ENCODE results near the gene SLC26A9.

SLC26A9 gene

DNA sequence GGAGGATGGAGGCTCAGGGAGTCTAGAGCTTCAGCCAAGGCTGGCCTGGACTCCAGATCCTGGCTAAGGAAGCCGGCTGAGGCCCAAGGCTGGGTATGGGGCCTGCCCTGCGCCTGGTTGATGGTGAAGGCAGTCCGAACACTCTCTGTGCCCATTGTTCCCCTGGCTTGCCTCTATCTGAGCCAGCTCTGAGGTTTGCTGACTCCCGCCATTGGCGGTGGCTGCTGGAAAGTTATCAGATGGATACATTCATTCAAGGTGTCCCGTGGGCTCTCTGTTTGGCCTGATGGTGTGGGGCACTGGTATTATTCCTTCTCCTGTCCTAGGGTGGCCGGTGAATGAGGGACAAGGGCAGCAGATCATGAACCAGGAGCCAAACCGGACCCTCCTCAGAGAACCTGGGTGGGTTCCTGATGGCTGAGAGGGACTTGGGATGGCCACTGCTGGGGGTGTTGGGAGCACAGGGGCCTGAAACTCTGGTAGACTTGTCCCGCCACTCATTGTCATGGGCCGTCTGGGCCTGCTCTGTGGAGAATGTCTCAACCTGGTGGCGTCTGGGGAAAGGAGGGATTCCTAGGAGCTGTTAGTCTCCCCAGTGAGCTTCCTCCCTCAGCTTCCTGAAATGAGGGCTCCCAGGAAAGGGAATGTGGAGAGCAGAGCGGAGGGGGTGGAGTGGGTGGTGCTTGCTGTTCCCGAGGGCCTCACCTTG lies 22.2 kb downstream of the SLC26A9 start:
- Histone ChIP-seq H3K36me3 (ENCODE audit: control insufficient read depth, insufficient read depth, low read length) (no peaks in the 10 kb centered on the region), H3K9me3 (ENCODE audit: control insufficient read depth, low read length) (no peaks in the 10 kb centered on the region), H3K27ac (ENCODE audit: insufficient read depth, low read depth, low read length, poor library complexity, severe bottlenecking) (no peak overlapping the region), H3K4me3 (ENCODE audit: insufficient read depth, low read depth, low read length) (no peak overlapping the region), H3K27me3 (ENCODE audit: control insufficient read depth, insufficient read depth, low read length, poor library complexity, severe bottlenecking) (no peaks in the 10 kb centered on the region), H3K4me1 (ENCODE audit: control insufficient read depth, insufficient read depth, low read length) (no peaks in the 10 kb centered on the region)
- WGBS, 2 experiments: 79 to 81% methylated on average over 13 of the region's 13 CpGs

DNA sequence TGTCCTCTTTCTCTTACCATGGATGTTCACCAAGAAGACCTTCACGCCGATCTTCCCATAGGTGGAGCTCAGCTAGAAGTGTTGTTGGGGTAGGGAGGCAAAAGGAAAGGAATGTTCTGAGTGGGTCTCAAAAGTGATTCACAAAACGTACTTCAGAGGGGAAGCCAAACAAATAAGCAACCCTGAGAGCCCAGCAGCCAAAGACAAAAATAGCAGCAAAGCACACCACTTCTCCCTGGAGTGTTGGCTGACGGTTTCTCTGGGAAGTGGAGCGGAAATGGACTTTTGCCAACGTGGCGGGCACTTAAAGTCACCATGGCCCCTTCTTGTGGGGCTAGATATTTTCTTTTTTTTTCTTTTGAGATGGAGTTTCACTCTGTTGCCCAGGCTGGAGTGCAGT lies 23.1 kb downstream of the SLC26A9 start:
- H3K4me3 ChIP-seq (ENCODE audit: insufficient read depth, low read depth, low read length): no peak overlapping the region
- H3K36me3 ChIP-seq (ENCODE audit: control insufficient read depth, insufficient read depth, low read length): no peaks in the 10 kb centered on the region

DNA sequence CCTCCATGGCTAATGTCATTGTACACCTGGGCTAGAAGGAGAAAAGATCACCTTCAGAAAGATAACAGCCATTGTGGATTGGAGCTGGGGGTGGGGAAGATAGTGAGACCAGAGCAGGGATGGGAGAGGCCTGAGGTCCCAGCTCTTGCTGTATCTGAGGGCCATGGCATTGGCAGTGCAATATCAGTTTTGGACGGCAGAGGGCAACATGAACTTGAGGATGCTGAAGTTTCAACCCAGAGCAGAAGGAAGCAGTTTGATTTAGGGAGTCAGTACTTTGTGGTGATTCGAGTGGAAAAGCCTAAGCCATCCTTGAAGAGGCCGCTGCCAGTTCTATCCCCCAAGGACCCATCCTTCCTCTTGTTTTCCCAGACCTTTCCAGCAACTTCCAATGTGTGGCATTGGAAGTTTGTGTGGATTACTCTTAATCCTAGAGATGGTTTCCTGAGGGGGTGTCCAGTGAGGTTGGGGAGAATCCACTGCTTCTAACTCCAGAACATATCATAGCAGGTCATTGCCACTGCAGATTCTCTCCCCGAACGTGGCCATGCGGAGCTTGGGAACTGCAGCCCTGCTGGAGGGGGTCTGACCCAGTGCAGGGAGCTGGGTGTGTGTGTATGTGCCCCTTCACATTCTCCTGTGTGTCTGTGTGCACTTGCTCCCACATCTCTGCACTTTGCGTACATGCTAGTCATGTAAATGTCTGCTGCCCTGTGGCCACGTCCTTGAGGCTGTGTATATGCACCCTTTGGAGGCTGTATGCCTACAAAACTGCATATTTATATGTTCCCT lies 24.1 kb downstream of the SLC26A9 start:
- Histone ChIP-seq H3K4me3 (ENCODE audit: insufficient read depth, low read depth, low read length) (no peak overlapping the region), H3K4me1 (ENCODE audit: control insufficient read depth, insufficient read depth, low read length) (no peaks in the 10 kb centered on the region), H3K36me3 (ENCODE audit: control insufficient read depth, insufficient read depth, low read length) (no peaks in the 10 kb centered on the region), H3K9me3 (ENCODE audit: control insufficient read depth, low read length) (no peaks in the 10 kb centered on the region), H3K27ac (ENCODE audit: insufficient read depth, low read depth, low read length, poor library complexity, severe bottlenecking) (no peak overlapping the region), H3K27me3 (ENCODE audit: control insufficient read depth, insufficient read depth, low read length, poor library complexity, severe bottlenecking) (no peaks in the 10 kb centered on the region)
- WGBS, 2 experiments: 64 to 65% methylated on average over 8 of the region's 8 CpGs

More for the DNA sequence above, 23.1 kb downstream of the SLC26A9 start:
- H3K27me3 ChIP-seq (ENCODE audit: control insufficient read depth, insufficient read depth, low read length, poor library complexity, severe bottlenecking): no peaks in the 10 kb centered on the region
- H3K9me3 ChIP-seq (ENCODE audit: control insufficient read depth, low read length): no peaks in the 10 kb centered on the region
- 90 to 92% methylated on average over 7 of the region's 7 CpGs for WGBS, 2 experiments
- H3K27ac ChIP-seq (ENCODE audit: insufficient read depth, low read depth, low read length, poor library complexity, severe bottlenecking): no peak overlapping the region
- H3K4me1 ChIP-seq (ENCODE audit: control insufficient read depth, insufficient read depth, low read length): no peaks in the 10 kb centered on the region

DNA sequence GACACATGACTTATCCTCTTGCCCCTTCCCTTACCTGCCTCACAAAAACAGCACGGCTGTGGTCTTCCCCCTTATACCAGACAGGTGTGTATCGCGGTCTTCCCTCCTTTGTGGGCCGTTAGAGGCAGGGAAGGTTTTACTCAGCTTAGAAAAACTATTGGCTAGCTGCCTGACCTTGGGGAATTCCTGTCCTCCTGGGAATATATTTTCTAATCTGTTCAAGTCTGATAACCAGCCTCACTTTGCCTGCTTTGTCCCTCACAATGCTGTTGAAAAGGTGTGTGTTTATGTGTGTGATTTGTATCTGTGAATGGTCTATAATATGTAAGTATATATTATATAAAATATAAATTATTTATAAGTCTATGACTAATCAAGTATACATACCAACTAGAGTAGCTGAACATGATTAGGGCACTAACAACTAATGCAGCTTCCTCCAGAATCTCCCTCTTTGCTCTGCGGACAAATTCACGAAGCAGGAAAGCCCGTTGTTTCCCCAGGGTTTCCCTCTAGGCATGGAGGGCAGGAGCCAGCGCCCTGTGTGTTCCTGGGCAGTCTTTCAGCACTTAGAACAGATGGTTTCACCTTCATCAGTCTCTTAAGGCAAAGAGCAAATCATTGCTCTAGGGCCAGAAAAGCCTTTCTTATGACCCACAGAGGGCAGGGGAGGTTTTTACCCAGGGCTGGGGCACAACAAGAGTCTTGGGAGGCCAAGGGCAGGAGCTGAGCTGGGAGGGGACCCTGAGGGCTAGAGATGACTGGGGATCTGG lies 25.6 kb downstream of the SLC26A9 start:
- H3K4me1 ChIP-seq (ENCODE audit: control insufficient read depth, insufficient read depth, low read length): no peaks in the 10 kb centered on the region
- H3K4me3 ChIP-seq (ENCODE audit: insufficient read depth, low read depth, low read length): no peak overlapping the region
- H3K27ac ChIP-seq (ENCODE audit: insufficient read depth, low read depth, low read length, poor library complexity, severe bottlenecking): no peak overlapping the region
- no peaks in the 10 kb centered on the region for H3K36me3 ChIP-seq (ENCODE audit: control insufficient read depth, insufficient read depth, low read length)
- no peaks in the 10 kb centered on the region for H3K9me3 ChIP-seq (ENCODE audit: control insufficient read depth, low read length)
- 91 to 92% methylated on average over 8 of the region's 8 CpGs for WGBS, 2 experiments
- no peaks in the 10 kb centered on the region for H3K27me3 ChIP-seq (ENCODE audit: control insufficient read depth, insufficient read depth, low read length, poor library complexity, severe bottlenecking)

DNA sequence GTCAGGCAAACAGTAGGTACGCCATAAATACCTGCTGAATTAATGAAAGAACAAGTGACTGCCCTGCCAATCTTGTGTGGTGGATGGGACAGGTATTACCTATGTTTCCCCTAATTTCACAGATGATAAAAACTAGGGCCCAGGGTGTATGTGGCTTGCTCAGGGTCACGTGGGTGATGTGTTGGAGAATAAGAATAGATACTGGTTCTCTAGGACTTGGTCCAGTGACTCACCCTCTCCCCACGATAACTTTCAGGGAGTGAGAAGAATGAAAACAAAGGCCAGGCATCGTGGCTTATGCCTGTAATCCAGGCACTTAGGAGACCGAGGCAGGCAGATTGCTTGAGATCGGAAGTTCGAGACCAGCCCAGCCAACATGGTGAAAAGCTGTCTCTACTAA lies 26.7 kb downstream of the SLC26A9 start:
- H3K27ac ChIP-seq (ENCODE audit: insufficient read depth, low read depth, low read length, poor library complexity, severe bottlenecking): no peak overlapping the region
- no peaks in the 10 kb centered on the region for H3K4me1 ChIP-seq (ENCODE audit: control insufficient read depth, insufficient read depth, low read length)
- WGBS, 2 experiments: 91 to 92% methylated on average over 7 of the region's 7 CpGs
- H3K27me3 ChIP-seq (ENCODE audit: control insufficient read depth, insufficient read depth, low read length, poor library complexity, severe bottlenecking): no peaks in the 10 kb centered on the region
- no peak overlapping the region for H3K4me3 ChIP-seq (ENCODE audit: insufficient read depth, low read depth, low read length)
- H3K36me3 ChIP-seq (ENCODE audit: control insufficient read depth, insufficient read depth, low read length): no peaks in the 10 kb centered on the region
- no peaks in the 10 kb centered on the region for H3K9me3 ChIP-seq (ENCODE audit: control insufficient read depth, low read length)

DNA sequence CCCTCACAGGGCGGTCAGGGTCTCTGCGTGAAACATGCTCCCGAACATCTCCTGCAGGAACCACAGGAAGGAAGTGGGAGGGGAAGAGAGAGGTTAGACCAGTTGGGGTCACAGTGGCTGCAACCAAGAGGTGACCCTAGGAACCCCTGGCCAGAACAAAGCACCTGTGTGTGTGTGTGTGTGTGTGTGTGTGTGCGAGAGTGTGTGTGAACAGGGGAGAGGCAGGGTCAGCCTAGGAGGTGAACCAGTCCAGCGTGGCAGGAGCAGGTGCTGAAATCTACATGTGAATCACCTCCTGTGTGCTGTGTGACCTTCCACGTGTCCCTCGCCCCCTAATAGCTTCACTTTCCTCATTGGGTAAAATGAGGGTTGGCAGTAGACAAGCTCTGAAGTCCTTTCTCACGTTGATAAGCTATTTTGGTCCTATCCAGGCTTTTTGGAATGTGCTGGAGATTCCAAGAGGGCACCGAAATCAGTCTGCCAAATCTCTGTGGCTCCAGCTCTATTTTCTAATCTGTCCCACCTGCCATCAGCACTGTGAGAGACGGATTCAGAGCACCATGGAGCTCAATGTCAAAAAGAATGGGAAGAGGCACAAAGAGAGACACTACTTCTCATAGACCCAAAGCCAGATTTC lies 27.8 kb downstream of the SLC26A9 start:
- no peak overlapping the region for H3K27ac ChIP-seq (ENCODE audit: insufficient read depth, low read depth, low read length, poor library complexity, severe bottlenecking)
- no peaks in the 10 kb centered on the region for H3K9me3 ChIP-seq (ENCODE audit: control insufficient read depth, low read length)
- no peaks in the 10 kb centered on the region for H3K4me1 ChIP-seq (ENCODE audit: control insufficient read depth, insufficient read depth, low read length)
- H3K4me3 ChIP-seq (ENCODE audit: insufficient read depth, low read depth, low read length): no peak overlapping the region
- whole genome bisulfite sequencing, 2 experiments: 82 to 83% methylated on average over 10 of the region's 10 CpGs
- no peaks in the 10 kb centered on the region for H3K36me3 ChIP-seq (ENCODE audit: control insufficient read depth, insufficient read depth, low read length)
- no peaks in the 10 kb centered on the region for H3K27me3 ChIP-seq (ENCODE audit: control insufficient read depth, insufficient read depth, low read length, poor library complexity, severe bottlenecking)

DNA sequence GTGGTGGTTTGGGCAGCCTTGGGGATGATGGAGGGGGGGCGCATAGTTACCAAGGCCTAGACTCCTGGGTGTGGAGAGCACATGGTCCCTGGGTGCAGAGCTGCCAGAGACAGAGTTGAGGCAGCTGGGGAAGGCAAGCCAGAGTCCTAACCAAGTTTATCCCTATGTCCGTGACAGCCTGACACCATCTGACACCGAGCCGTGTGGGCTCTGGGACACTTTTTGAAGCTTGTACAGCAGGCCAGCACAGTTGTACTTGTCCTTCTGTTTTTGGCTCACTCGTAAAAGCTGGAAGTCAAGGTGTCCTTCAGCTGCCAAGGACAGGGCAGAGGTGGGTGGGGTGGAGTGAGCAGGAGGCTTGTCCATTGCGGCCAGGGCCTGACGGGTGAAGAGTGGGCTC lies 28.5 kb downstream of the SLC26A9 start:
- H3K9me3 ChIP-seq (ENCODE audit: control insufficient read depth, low read length): no peaks in the 10 kb centered on the region
- H3K36me3 ChIP-seq (ENCODE audit: control insufficient read depth, insufficient read depth, low read length): no peaks in the 10 kb centered on the region
- H3K4me1 ChIP-seq (ENCODE audit: control insufficient read depth, insufficient read depth, low read length): no peaks in the 10 kb centered on the region
- H3K27me3 ChIP-seq (ENCODE audit: control insufficient read depth, insufficient read depth, low read length, poor library complexity, severe bottlenecking): no peaks in the 10 kb centered on the region
- 96 to 98% methylated on average over 7 of the region's 7 CpGs for WGBS, 2 experiments
- no peak overlapping the region for H3K27ac ChIP-seq (ENCODE audit: insufficient read depth, low read depth, low read length, poor library complexity, severe bottlenecking)
- no peak overlapping the region for H3K4me3 ChIP-seq (ENCODE audit: insufficient read depth, low read depth, low read length)

DNA sequence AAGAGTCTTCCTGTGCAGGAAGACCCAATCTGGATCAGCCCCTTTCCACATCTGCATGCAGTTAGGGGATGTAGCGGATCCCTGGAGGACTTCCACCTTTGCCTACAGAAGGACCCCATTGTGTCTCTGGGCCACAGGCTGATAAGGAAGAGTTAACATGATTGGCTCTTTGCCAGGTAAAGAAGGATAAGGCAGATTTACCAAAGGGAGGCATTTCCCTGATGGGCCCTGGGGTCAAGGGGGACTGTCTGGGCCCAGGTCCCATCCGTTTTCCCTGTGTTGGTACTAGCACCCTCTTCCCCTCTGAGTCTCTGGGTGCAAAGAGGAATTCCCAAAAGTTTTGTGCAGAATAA lies 29.1 kb downstream of the SLC26A9 start:
- H3K27ac ChIP-seq (ENCODE audit: insufficient read depth, low read depth, low read length, poor library complexity, severe bottlenecking): no peak overlapping the region
- H3K4me3 ChIP-seq (ENCODE audit: insufficient read depth, low read depth, low read length): no peak overlapping the region
- H3K27me3 ChIP-seq (ENCODE audit: control insufficient read depth, insufficient read depth, low read length, poor library complexity, severe bottlenecking): no peaks in the 10 kb centered on the region
- no peaks in the 10 kb centered on the region for H3K4me1 ChIP-seq (ENCODE audit: control insufficient read depth, insufficient read depth, low read length)
- no peaks in the 10 kb centered on the region for H3K9me3 ChIP-seq (ENCODE audit: control insufficient read depth, low read length)
- WGBS, 2 experiments: 97 to 100% methylated on average over 2 of the region's 2 CpGs
- H3K36me3 ChIP-seq (ENCODE audit: control insufficient read depth, insufficient read depth, low read length): no peaks in the 10 kb centered on the region

DNA sequence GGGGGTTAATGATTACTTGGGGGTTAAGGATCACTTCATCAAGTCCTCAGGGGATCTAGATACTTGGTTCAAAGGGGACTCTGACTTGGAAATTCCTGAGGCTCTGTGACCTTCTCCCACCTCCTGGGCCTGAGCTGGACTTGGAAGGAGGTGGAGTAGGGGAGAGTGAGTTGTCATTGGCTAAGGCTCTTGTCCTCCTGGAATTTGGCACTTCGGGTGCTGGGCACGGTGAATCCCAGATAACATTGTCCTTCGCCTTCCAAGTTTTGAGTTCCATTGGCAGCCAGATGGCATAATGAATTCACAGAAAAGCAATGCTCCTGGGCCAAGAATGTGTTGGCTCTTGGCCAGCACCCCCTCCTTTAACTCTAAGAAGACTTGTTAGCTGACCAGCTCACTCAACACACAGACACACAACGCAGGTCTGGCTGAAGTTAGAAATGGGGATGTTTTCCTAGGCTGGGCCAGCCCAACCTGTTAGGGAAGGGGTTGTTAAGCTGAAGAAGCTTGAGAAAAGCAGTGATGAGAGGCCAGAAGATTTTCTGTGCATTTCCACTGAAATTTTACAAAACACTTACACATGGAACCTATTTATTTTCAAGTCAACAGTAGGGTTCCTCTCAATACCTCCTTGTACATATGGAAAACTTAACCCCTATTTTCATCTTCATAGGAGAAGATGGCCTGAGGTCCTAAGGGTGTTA lies 29.7 kb downstream of the SLC26A9 start:
- Histone ChIP-seq H3K9me3 (ENCODE audit: control insufficient read depth, low read length) (no peaks in the 10 kb centered on the region), H3K27me3 (ENCODE audit: control insufficient read depth, insufficient read depth, low read length, poor library complexity, severe bottlenecking) (no peaks in the 10 kb centered on the region), H3K4me1 (ENCODE audit: control insufficient read depth, insufficient read depth, low read length) (no peaks in the 10 kb centered on the region), H3K36me3 (ENCODE audit: control insufficient read depth, insufficient read depth, low read length) (no peaks in the 10 kb centered on the region), H3K27ac (ENCODE audit: insufficient read depth, low read depth, low read length, poor library complexity, severe bottlenecking) (no peak overlapping the region), H3K4me3 (ENCODE audit: insufficient read depth, low read depth, low read length) (no peak overlapping the region)
- 93 to 95% methylated on average over 3 to 4 of the region's 4 CpGs for WGBS, 2 experiments
